ENCODE results near the gene F12. TPM values are rescaled to one million over a fixed set of nuclear protein-coding genes. Genes with fewer than 3 reads are reported as not detected.

The F12 gene
- polyA plus RNA-seq, 3 donors: 1.4 to 5.5 (median 1.5) TPM

- no peak for TF ChIP-seq CTCF (IDR thresholded peaks at IDR 0.05)
- DNase-seq: no peak
- peaks cover 91% of the 10 kb centered on the region for H3K4me1 Mint-ChIP-seq
- peaks cover 45% of the 10 kb centered on the region for H3K79me2 ChIP-seq (ENCODE audit: insufficient read depth, low read length)
- peaks cover 2 to 6% of the 10 kb centered on the region in 2 donors for H3K36me3 ChIP-seq (replicated peaks in 1 of 2; ENCODE audit: control insufficient read depth in 1 of 2, insufficient read depth in 2 of 2, low read length in 2 of 2)
- H3K9me3 Mint-ChIP-seq: peaks cover 3 to 11% (median 7%) of the 10 kb centered on the region in 7 donors
- H3K4me1 ChIP-seq (ENCODE audit: control insufficient read depth in 1 of 2, insufficient read depth in 2 of 2, low read length in 2 of 2): peaks cover 94 to 100% of the 10 kb centered on the region in 2 donors
- peaks cover 0 to 2% (median 1%) of the 10 kb centered on the region in 3 donors for H3K27me3 Mint-ChIP-seq (ENCODE audit: low read depth in 3 of 3)
- peaks cover 0 to 7% of the 10 kb centered on the region in 2 donors for H3K9me3 ChIP-seq (replicated peaks in 1 of 2; ENCODE audit: control insufficient read depth in 1 of 2, insufficient read depth in 1 of 2, low read length in 2 of 2)
- H3K27ac Mint-ChIP-seq: peak overlapping the region; percentile 63 to 96 (median 94)
- H3K27ac ChIP-seq (ENCODE audit: low read depth in 1 of 2, low read length in 2 of 2): peak overlapping the region in 1 of 2 donors; percentile 87
- 74% methylated on average over 5 of the region's 5 CpGs for WGBS (ENCODE audit: insufficient coverage)
- H3K9ac ChIP-seq (ENCODE audit: insufficient read depth, low read length, poor library complexity, severe bottlenecking): no peak overlapping the region
- intact Hi-C loops (cut with micrococcal nuclease): no loop called here
- peak overlapping the region; percentile 89 to 95 for H3K4me3 Mint-ChIP-seq
- H4K20me1 ChIP-seq (ENCODE audit: insufficient read depth, low read length): peaks cover 38% of the 10 kb centered on the region
- no peaks in the 10 kb centered on the region for H3K27me3 ChIP-seq (ENCODE audit: control insufficient read depth in 2 of 2, insufficient read depth in 2 of 2, low read length in 2 of 2)
- peak overlapping the region; percentile 96 for H3K4me2 ChIP-seq (replicated peaks; ENCODE audit: extremely low read depth, low read length, poor library complexity, severe bottlenecking)
- peaks cover 13 to 24% of the 10 kb centered on the region in 2 donors for H3K36me3 Mint-ChIP-seq
- H3K4me3 ChIP-seq (replicated peaks in 1 of 3; ENCODE audit: low read depth in 2 of 3, low read length in 3 of 3): peak overlapping the region in 1 of 3 experiments; percentile 96
- H2AFZ ChIP-seq (ENCODE audit: insufficient read depth, low read depth, low read length, poor library complexity, severe bottlenecking): no peak overlapping the region
Observed at GRCh38 chr5:177357146-177357458, 52.3 kb downstream of the F12 start.

GRCh38 chr5:177356746-177357145 lies 52.6 kb downstream of the F12 start:
- H3K4me1 ChIP-seq (ENCODE audit: control insufficient read depth in 1 of 2, insufficient read depth in 2 of 2, low read length in 2 of 2): peaks cover 93 to 100% of the 10 kb centered on the region in 2 donors
- Mint-ChIP-seq H3K27ac (peak overlapping the region in 2 of 7 donors; percentile 32 to 86), H3K27me3 (ENCODE audit: low read depth in 3 of 3) (peaks cover 0 to 2% (median 1%) of the 10 kb centered on the region in 3 donors), H3K4me1 (peaks cover 91% of the 10 kb centered on the region), H3K36me3 (peaks cover 13 to 24% of the 10 kb centered on the region in 2 donors), H3K9me3 (peaks cover 3 to 11% (median 7%) of the 10 kb centered on the region in 7 donors), H3K4me3 (peak overlapping the region; percentile 15 to 16)
- no peak overlapping the region for H3K9ac ChIP-seq (ENCODE audit: insufficient read depth, low read length, poor library complexity, severe bottlenecking)
- WGBS (ENCODE audit: insufficient coverage): 100% methylated on average over 1 of the region's 3 CpGs
- H3K4me2 ChIP-seq (replicated peaks; ENCODE audit: extremely low read depth, low read length, poor library complexity, severe bottlenecking): peak overlapping the region; percentile 96
- no peaks in the 10 kb centered on the region for H3K27me3 ChIP-seq (ENCODE audit: control insufficient read depth in 2 of 2, insufficient read depth in 2 of 2, low read length in 2 of 2)
- TF ChIP-seq CTCF (IDR thresholded peaks at IDR 0.05): no peak
- H3K27ac ChIP-seq (ENCODE audit: low read depth in 1 of 2, low read length in 2 of 2): no peak overlapping the region
- no peak for DNase-seq
- no peak overlapping the region for H2AFZ ChIP-seq (ENCODE audit: insufficient read depth, low read depth, low read length, poor library complexity, severe bottlenecking)
- H3K9me3 ChIP-seq (replicated peaks in 1 of 2; ENCODE audit: control insufficient read depth in 1 of 2, insufficient read depth in 1 of 2, low read length in 2 of 2): peaks cover 0 to 7% of the 10 kb centered on the region in 2 donors
- peaks cover 2 to 6% of the 10 kb centered on the region in 2 donors for H3K36me3 ChIP-seq (replicated peaks in 1 of 2; ENCODE audit: control insufficient read depth in 1 of 2, insufficient read depth in 2 of 2, low read length in 2 of 2)
- intact Hi-C loops (cut with micrococcal nuclease): no loop called here
- H3K79me2 ChIP-seq (ENCODE audit: insufficient read depth, low read length): peaks cover 44% of the 10 kb centered on the region
- peak overlapping the region in 1 of 3 experiments; percentile 96 for H3K4me3 ChIP-seq (replicated peaks in 1 of 3; ENCODE audit: low read depth in 2 of 3, low read length in 3 of 3)
- peaks cover 35% of the 10 kb centered on the region for H4K20me1 ChIP-seq (ENCODE audit: insufficient read depth, low read length)
